Stimulated activated naive CD4-positive, alpha-beta T cell treated with Interleukin-2 at 50 U/mL for 16 hours (primary cell): ENCODE results near the gene AMOTL1.
"Not testable (repeated sequence)": the region's sequence is repeated elsewhere in the genome, so short reads cannot be mapped to it uniquely, and the experiment has no call there.

Source experiments
- DNase-seq: peaks from one replicate; lab custom pipeline; 2025; lab: John Stamatoyannopoulos, UW

The AMOTL1 gene

DNA sequence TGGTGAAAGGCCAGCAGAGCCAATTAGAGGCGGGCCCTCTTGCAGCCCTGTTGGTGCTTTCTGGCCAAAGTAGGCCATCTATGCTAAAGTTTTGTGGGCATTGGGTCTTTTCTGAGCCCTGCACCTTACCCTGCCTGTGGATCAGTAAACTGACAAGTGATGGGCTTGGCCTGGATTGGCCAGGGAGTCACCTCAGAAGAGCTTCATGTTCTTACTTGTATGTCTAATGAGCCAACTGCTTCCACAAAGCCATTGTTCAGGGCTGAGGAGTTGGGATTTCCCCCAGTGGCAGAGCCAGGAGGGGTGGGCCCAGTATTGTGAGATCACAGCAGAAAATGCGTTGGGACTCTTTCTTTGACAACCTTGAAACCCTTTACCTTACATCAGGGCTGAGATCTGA, 114.8 kb downstream of the AMOTL1 start:
- DNase-seq: no peak

DNA sequence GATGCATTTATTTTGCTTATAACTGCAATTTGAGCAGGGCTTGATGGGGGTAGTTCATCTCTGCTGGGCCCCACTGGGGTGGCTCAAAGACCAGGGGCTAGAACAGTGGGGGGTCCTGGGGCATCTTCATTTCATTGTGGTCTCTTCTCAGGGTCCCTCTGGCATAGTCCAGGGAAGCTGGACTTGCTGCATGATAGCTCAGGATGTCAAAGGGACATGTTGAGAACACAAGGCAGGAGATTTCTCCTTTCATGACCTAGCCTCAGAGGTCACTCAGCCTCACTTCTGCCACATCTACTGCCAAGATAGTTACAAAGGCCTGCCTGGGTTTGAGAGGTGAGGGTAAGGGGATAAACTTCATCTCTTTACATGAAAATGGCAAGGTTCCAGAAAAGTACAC, 115.7 kb downstream of the AMOTL1 start:
- DNase-seq: no peak

DNA sequence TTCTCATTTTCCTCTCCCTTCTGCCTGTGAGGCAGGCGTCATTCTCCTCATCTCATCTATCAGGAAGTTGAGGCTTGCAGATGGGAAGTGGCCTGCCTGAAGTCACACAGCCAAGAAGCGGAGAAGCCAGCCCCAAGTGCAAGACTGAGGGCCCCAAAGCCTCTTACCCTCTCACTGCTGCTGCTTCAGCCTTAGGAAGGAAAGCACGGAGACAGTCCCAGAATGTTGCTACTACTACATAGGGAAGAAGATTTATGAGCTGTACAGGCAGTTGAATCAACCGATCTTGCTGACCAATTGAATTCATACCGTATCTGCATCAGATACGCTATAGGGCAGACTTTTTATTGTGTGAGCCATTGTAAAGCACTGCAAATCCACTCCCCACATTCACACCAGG, 116.2 kb downstream of the AMOTL1 start:
- no peak for DNase-seq

DNA sequence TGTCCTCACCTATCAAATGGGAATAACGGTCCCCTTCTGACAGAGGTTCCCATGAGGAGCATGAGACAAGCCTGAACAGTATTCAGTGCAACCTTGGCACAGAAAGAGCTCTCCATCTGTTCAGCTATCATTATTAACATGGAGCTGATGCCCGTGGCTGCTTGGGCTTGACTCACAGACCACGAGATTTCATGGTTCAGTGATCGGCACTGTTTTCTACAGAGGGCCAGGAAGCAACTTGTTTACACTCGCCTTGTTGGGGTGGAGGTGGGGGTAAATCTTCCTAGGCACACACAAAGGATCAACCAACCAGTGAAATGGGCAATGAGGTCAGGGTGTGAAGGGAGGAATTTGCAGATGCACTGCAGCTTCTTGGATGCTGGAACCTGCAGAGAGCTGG, 117.0 kb downstream of the AMOTL1 start:
- no peak for DNase-seq

DNA sequence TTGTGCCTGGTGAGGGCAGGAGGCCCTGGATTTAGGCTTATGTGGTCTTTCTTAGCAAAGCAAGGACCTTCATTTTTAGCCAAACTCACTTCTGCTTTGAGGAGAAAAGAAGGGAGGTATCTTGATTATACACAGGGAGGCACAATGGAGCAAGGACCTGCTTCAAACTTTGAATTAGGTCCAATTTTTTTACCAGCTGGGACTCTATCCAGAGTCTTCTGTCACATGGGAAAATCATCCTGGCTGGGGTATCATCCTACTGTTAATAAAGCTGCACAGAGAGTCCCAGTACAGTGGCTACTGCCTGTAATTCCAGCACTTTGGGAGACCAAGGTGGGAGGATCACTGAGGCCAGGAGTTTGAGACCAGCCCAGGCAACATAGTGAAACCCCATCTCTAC, 117.4 kb downstream of the AMOTL1 start:
- no peak for DNase-seq

DNA sequence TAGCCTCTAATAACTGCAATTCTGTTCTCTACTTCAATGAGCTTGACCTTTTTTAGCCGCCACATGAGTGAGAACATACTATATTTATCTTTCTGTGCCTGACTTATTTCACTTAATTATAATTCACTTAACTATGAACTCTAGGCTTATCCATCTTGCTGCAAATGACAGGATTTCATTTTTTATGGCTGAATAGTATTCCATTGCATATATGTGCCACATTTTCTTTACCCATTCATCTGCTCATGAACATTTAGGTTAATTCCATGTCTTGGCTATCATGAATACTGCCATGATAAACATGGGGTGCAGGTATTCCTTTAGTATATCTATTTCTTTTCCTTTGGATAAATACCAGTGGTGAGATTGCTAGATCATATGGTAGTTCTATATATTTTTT, 120.0 kb downstream of the AMOTL1 start:
- no peak for DNase-seq

DNA sequence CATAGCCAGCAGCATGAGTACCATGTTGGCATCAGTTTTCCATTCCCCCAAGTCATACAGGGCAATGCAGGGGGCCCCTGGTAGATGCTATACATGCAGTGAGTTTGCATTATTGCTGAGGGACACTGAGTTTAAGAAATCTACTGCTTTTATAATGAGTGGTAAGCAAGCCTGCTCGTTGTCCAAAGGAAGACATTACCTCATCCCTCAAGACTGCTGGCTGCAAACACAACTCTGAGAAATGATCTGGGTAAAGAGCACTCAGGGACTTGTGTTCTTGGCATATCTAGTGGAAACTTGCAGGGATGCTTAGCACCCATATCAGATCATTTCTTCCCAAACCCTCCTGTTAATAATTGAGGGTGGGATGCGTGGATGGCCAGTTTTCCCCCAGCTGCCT, 127.3 kb downstream of the AMOTL1 start:
- DNase-seq: no peak

DNA sequence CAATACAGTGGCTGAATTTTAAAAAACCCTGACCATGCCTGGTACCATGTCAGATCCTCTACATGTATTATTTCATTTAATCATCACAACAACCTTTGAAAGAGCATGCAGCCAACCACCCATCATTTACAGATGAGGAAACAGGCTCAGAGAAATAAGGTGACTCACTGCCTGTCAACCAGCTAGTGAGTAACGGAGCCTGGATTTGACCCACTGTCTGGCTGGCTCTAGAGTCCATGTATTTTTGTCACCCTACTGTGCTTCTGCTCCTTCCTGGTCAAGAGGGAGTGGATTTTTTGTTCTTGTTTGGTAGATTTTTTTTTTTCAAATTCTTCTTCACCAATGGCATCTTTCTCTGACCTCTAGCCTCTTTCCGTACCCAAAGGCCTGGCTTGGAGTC, 127.8 kb downstream of the AMOTL1 start:
- no peak for DNase-seq

DNA sequence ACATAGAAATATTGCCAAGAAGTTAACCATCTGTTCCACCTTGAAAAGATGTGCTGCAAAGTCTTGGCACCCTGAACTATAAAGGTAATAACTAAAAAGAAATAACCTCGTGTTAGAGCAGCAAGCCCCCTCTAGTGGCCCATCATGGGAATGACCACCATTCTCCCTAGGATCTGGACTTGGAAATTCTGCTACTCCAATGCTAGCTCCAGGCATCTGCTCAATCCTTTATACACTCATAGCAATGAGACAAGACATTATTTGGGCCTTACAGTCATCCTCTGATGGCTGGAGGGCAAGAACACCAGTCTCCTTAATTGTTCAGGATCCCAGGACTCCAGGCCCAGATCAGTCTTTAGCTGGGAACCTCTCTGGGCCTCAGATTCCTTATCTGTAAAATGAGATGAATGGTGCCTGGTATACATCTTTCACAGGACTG, 129.2 kb downstream of the AMOTL1 start:
- peak; percentile 1 for DNase-seq

DNA sequence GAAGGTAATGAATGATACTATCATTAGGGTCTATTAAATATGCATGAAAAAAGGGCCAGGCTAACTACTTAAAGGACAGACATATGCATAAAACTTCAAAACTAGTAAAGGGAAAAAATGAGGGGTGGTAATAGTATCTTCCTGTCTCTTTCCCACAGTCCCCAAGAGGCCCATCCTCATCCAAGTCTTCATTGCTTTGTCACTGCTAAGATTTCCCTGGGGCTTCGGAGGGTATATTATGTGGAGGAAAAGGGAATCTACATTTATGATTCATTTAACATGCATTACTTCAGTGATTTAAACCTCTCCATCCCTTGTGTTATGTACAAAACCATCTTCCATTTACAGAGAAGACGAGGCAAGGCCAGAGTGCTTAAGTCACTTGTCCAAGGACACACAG, 139.1 kb downstream of the AMOTL1 start:
- DNase-seq: no peak

DNA sequence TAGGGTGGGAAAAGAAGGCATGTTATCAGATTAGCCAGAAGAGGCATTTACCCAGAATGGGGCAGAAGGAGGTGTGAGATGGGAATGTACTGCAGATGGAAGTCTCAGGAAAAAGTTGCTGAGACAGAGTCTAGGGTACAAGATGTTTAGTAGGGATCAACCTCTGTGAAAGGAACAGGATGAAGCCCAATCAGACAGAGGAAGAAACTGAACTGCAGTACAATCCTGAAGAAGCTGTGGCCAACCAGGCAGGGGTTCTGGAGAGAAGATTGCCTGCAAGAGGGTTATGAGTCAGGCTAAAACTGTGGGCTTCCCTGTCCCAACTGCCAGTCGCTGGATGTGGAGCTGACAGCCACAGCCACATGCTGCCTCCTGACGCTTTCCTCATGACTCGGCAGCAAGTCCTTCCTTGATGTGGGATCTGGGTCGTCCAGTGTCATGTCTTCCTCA, 141.2 kb downstream of the AMOTL1 start:
- no peak for DNase-seq

DNA sequence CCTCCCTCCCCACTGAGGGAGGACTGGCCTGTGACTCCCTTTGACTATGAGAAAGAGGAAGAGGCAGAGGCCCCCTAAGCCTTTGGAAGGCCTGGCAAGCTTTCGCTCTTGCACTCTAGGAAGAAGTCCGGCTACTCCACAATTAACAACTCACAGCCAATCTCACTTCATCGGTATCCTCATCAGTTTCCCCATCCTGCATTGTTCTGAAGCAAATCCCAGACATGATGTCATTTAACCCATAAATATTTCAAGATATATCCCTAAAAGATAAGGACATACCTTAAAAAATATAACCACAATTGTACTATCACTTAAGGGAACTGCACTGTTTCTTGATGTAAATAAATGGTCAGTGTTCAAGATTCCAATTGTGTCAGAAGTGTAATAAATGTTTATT, 142.1 kb downstream of the AMOTL1 start:
- DNase-seq: no peak

DNA sequence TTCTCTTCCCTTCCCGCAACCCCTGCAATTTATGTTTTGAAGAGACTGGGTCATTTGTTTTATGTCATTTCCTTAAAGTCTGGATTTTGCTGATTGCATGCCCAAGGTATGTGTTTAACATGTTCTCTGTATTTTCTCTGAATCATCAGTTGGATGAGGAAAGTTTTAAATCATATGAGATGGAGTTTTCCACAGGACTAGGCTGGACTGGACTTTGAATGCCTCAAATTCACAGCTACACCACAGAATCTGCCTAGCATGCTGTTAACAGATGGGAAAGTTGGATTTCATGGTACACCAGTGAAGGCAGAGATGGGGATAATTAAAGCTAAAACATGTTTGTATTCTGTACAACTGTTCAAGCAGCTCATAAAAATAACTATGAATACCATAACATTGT, 142.6 kb downstream of the AMOTL1 start:
- DNase-seq: no peak

DNA sequence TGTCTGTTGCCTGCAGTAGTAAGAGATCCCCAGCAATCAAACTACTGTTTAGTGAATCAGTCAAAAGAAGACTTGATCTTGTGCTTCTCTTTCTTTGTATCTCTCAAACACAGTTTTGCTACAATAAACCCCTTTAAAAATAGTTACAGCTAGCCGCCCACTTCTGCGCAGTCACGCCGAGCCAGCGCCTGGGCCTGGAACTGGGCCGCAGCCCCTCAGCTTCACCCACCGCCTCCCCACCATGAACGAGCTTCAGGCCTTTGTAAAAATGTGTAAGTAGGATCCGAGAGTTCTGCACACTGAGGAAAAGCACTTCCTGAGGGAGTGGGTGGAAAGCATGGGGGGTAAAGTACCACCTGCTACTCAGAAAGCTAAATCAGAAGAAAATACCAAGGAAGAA, 144.7 kb downstream of the AMOTL1 start:
- no peak for DNase-seq

DNA sequence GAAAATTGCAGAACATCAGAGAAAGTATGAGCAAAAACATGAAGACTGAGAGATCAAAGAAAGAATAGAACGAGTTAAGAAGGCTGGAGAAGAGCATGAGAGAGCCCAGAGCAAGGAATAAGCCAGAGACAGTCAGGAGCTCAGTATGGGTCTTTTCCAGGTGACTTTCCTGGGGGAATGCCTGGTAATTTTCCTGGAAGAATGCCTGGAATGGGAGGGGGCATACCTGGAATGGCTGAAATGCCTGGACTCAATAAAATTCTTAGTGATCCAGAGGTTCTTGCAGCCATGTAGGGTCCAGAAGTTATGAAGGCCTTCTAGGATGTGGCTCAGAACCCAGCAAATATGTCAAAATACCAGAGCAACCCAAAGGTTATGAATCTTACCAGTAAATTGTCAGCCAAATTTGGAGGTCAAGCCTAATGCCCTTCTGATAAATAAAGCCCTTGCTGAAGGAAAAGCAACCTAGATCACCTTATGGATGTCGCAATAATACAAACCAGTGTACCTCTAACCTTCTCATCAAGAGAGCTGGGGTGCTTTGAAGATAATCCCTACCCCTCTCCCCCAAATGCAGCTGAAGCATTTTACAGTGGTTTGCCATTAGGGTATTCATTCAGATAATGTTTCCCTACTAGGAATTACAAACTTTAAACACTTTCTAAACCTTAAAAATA, 145.7 kb downstream of the AMOTL1 start:
- DNase-seq: not testable (repeated sequence)

DNA sequence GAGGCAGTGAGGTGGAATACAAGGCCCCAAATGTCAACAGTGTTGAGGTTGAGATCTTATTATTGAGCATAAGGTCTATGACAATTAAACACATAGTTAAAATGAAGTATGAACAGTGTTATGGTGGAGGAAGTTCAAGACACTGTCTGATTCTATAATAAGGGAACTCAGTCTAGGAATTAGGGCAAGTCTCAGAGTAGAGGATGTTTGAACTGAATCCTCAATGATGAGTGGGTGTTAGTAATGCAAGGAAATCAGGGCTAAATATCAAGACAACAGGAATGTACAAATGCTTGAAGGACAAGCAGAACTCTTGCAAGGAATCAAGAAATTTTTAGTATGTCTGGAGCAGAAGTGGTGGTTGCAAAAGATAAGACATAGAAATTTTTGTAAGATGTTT, 152.2 kb downstream of the AMOTL1 start:
- no peak for DNase-seq

DNA sequence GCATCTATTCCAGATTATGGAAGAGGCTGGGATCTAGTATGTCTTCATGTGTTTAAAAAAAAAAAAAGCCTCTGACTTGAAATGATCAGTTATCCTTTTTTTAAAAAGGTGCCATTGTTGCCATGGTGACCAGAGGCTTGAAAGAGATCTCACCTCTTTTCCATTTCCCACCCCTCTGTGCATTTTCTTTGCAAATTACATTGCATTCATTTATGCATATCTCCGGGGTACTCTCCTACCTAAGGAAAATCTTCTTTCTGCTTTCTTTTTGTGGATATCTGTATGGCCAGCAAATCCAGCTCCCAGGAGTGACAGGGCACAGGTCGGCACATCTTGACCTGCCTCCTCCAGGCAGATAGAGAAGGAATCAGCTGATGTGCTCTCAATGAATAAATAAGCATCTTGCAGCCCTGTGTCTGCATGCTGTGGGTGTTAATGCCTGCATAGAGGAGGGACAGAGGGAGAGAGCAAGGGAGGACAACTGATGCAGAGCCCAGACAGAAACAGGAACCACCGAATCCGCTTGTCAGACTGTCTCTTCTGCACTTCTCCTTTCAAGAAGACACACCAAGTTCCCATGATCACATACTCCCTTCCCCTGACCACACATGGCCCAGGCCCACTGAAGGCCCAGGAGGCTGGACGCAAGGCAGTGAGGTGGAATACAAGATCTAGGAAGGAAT, 154.3 kb downstream of the AMOTL1 start:
- DNase-seq: no peak

DNA sequence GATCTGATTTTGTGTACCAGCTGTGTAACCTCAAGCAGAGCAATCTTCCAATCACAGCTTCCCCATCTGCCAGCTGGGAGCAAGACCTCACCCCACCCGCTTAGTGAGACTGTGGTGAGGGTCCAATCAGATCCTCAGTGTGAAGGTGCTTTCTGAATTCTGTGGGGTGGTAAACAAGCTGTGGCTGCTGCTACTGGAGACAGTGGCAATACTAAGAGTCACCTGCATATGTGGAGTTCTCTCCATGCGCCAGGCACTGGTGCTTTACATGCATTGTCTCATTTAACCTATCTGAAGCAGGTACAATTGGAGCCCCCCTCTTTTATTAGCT, 154.8 kb downstream of the AMOTL1 start:
- DNase-seq: no peak

DNA sequence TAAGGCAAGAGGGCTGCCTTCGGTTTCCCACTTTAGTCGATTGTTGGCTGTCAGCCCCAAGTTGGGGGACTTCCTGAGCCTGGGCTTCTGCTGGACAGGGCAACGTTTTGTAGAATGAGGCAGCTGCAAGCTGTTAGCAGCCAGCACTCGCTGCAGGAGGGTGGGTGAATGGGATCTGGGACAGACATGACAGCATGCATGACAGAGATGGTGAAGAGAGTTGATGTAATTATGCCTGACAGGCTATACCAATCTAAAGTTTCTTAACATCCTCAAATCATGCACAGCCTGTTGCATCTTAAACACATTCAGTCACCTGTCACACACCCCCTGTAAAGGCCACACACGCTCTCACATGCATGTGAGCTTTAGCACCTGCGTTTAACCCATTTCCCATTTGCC, 156.0 kb downstream of the AMOTL1 start:
- DNase-seq: no peak

DNA sequence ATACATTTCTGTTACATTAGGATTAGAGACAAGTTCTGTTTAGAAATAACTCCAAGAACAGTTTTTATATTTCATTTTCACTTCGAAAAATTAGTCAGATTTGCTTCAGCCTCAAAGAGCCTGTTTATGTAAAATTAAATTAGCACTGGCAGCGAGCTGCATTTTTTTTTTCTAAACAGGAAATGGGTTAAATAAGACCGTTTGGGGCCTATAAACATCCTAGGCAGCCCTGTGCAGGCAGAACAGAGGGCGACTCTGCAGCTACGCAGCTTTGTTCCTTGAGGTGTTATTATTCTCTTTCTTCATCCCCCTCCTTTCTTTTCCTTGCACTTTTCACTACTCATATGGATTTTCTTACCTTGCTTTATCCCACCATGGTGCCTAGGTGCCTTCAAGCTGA, 156.5 kb downstream of the AMOTL1 start:
- no peak for DNase-seq

DNA sequence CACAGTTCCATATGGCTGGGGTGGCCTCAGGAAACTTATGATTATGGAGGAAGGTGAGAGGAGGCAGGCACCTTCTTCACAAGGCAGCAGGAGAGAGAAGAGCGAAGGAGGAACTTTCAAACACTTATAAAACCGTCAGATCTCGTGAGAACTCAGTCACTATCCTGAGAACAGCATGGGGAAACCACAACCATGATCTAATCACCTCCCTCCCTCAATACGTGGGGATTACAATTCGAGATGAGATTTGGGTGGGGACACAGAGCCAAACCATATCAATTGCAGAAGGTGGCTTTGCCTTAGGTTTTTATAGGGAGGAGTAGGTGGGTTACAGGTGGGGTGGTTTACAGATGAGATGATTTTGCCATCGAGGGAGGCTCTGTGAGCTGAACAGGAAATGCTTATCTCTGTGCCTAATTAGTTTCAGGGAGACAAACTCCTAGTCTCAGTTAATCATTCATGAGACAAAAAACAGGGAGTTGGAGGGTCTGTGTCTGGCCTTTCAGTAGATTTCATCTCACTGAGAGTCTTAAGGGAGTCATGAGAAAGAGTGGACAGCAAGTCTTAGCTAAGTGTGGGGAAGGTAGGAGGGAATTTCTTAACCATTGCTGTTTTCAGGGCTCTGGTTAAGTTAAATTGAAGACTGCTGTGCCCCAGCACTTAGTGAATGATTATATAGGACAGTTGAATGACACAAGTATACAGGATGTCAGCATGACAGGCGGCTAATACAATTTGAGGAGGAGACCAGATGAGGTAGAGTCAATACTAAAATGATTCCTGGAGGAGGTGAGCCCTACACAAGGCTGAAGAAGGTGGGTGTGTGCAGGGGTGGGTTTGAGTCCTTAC, 157.5 kb downstream of the AMOTL1 start:
- DNase-seq: no peak

DNA sequence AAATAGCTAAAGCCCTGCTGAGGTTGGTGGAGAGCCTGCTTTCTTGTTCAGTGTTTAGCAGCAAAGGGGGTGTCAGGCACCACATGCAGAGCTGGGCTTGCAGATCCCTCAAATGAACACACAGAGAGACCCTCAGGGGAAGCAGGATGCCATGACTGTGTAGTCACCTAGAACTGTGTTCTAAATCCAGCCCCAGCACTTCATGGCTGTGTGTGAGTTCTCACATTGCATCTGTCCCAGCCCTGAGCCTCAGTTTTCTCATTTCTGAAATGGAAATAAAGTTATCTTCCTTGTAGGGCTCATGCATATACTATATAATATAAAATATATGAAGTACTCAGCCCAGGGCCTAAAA, 158.1 kb downstream of the AMOTL1 start:
- DNase-seq: no peak
